ENCODE measurements around the gene ZNF197. TPM values are rescaled to one million over a fixed set of nuclear protein-coding genes. Genes with fewer than 3 reads are reported as not detected.

The ZNF197 gene
- total RNA-seq, 2 experiments from 2014 or later: 2.8 to 4.8 TPM

DNA sequence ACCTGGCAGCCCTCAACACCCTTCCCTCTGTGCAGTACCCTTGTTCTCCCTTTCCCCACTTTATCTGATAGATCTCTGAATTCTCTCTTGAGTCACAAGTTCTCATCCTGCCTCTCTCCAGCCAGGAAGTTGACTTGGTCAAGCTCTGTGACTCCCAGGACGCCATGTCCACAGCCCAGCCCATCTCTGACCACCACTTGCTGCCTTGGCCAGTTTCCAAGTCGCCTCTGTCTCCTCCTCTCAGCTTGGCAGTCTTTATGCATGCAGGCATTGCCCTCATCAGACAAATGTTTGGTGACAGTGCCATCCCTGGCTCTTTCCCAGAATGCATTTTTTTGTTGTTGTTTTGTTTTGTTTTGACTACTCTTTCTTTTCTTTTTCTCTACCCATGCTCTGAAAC is 49.4 kb downstream of the ZNF197 start:
- Histone ChIP-seq H2AFZ (ENCODE audit: low read length) (no peak overlapping the region), H3K9me3 (ENCODE audit: low read length) (0 out of 2 replicates have a peak, but pooled peaks cover 6% of the 10 kb centered on the region), H4K20me1 (ENCODE audit: insufficient read depth, low read length) (no peaks in the 10 kb centered on the region), H3K4me3 (ENCODE audit: low read depth, low read length, poor library complexity, severe bottlenecking) (no peak overlapping the region), H3K4me1 (ENCODE audit: insufficient read depth, low read length, poor library complexity, severe bottlenecking) (no peaks in the 10 kb centered on the region), H3K9me2 (ENCODE audit: insufficient read depth, low read length) (no peaks in the 10 kb centered on the region), H3K79me2 (ENCODE audit: insufficient read depth, low read depth, low read length) (no peaks in the 10 kb centered on the region), H3K4me2 (ENCODE audit: low read length) (no peak overlapping the region), H3K27ac (ENCODE audit: low read depth, low read length, poor library complexity, severe bottlenecking) (no peak overlapping the region), H3K36me3 (ENCODE audit: insufficient read depth, low read length) (no peaks in the 10 kb centered on the region)
- intact Hi-C loops (cut with micrococcal nuclease; ENCODE audit: unreplicated experiment): no loop called here
- POLR2A ChIA-PET: no interaction called here
- TF ChIP-seq, protein P1, sequence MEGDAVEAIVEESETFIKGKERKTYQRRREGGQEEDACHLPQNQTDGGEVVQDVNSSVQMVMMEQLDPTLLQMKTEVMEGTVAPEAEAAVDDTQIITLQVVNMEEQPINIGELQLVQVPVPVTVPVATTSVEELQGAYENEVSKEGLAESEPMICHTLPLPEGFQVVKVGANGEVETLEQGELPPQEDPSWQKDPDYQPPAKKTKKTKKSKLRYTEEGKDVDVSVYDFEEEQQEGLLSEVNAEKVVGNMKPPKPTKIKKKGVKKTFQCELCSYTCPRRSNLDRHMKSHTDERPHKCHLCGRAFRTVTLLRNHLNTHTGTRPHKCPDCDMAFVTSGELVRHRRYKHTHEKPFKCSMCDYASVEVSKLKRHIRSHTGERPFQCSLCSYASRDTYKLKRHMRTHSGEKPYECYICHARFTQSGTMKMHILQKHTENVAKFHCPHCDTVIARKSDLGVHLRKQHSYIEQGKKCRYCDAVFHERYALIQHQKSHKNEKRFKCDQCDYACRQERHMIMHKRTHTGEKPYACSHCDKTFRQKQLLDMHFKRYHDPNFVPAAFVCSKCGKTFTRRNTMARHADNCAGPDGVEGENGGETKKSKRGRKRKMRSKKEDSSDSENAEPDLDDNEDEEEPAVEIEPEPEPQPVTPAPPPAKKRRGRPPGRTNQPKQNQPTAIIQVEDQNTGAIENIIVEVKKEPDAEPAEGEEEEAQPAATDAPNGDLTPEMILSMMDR (conservative IDR thresholded peaks at IDR 0.05; ENCODE audit: low read length): no peak
- TF ChIP-seq EZH2phosphoT487 (IDR thresholded peaks at IDR 0.05; ENCODE audit: borderline replicate concordance, low read depth, low read length): no peak
- CTCF ChIA-PET (ENCODE audit: unreplicated experiment): no interaction called here
- no peak for DNase-seq (ENCODE audit: low spot score)
- no TSS peak for BruUV-seq (replicated peaks)

DNA sequence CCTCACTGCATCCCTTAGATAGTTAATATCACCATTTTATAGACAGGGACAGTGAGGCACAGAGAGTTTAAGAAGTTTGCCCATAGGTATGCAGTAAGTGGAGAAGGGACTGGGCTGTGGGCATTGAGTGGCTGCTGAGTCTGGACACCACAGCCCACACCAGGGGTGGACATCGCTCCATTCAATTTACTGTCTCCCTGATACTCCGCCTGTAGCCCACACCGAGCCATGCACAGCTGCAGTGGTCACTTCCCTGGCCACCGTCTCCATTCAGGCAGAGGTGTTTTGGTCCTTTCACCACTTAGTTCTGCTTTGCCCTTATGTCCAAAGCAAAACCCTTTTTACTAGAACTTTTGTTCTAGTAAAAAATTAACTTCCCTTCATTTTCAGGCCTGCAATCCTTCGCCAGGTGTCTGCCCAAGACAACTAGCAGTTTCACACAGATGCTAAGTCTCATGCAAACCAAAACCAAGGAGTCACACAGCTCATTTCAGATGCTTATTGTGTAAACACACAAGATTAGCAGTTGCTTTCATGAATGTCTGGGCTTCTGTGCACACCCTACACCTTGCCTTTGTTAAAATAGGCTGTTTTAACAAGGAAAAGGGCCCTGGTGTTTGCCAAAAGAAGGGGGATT is 53.8 kb downstream of the ZNF197 start:
- Histone ChIP-seq H3K4me2 (ENCODE audit: low read length) (no peak overlapping the region), H3K36me3 (ENCODE audit: insufficient read depth, low read length) (no peaks in the 10 kb centered on the region), H3K4me1 (ENCODE audit: insufficient read depth, low read length, poor library complexity, severe bottlenecking) (no peaks in the 10 kb centered on the region), H3K9me2 (ENCODE audit: insufficient read depth, low read length) (no peaks in the 10 kb centered on the region), H4K20me1 (ENCODE audit: insufficient read depth, low read length) (no peaks in the 10 kb centered on the region), H3K27ac (ENCODE audit: low read depth, low read length, poor library complexity, severe bottlenecking) (no peak overlapping the region), H3K4me3 (ENCODE audit: low read depth, low read length, poor library complexity, severe bottlenecking) (no peak overlapping the region), H3K9me3 (ENCODE audit: low read length) (0 out of 2 replicates have a peak, but pooled peaks cover 6% of the 10 kb centered on the region), H2AFZ (ENCODE audit: low read length) (no peak overlapping the region), H3K79me2 (ENCODE audit: insufficient read depth, low read depth, low read length) (no peaks in the 10 kb centered on the region)
- ChIA-PET CTCF (ENCODE audit: unreplicated experiment) (no interaction called here), POLR2A (no interaction called here)
- DNase-seq (ENCODE audit: low spot score): no peak
- intact Hi-C loops (cut with micrococcal nuclease; ENCODE audit: unreplicated experiment): no loop called here
- TF ChIP-seq, protein P1 (conservative IDR thresholded peaks at IDR 0.05; ENCODE audit: low read length): no peak
- TF ChIP-seq EZH2phosphoT487 (IDR thresholded peaks at IDR 0.05; ENCODE audit: borderline replicate concordance, low read depth, low read length): no peak
- no TSS peak for BruUV-seq (replicated peaks)

DNA sequence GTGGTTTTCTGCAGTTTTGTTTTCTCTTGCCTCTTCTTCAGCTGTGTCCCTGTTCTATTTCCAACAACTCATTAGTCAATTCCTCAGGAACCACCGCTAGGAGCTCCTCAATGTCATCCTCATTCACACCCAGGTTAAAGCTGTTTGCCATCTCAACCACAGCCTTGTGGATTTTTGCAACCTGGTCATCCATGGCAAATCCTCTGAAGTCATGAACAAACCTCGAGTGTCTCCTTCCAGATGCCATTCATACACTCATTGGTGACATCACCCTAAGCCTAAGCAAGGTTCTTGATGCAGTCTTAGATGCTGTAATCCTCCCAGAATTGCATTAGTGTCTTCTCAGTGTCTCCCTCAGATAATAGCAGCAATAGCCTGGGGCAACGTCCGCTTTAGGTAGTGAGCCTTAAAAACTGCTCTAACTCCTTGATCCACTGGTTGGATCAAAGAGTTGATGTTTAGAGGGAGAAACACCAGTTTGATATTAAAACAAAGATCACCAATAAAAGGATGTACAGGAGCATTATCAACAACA is 56.2 kb downstream of the ZNF197 start:
- H3K27ac ChIP-seq (ENCODE audit: low read depth, low read length, poor library complexity, severe bottlenecking): no peak overlapping the region
- 0 out of 2 replicates have a peak, but pooled peaks cover 5% of the 10 kb centered on the region for H3K36me3 ChIP-seq (ENCODE audit: insufficient read depth, low read length)
- H3K4me1 ChIP-seq (ENCODE audit: insufficient read depth, low read length, poor library complexity, severe bottlenecking): peaks cover 5% of the 10 kb centered on the region
- no TSS peak for BruUV-seq (replicated peaks)
- no peak for DNase-seq (ENCODE audit: low spot score)
- no peaks in the 10 kb centered on the region for H3K79me2 ChIP-seq (ENCODE audit: insufficient read depth, low read depth, low read length)
- H3K4me3 ChIP-seq (ENCODE audit: low read depth, low read length, poor library complexity, severe bottlenecking): no peak overlapping the region
- TF ChIP-seq, protein P1 (conservative IDR thresholded peaks at IDR 0.05; ENCODE audit: low read length): no peak
- no peak for TF ChIP-seq EZH2phosphoT487 (IDR thresholded peaks at IDR 0.05; ENCODE audit: borderline replicate concordance, low read depth, low read length)
- no peaks in the 10 kb centered on the region for H3K9me2 ChIP-seq (ENCODE audit: insufficient read depth, low read length)
- no peaks in the 10 kb centered on the region for H4K20me1 ChIP-seq (ENCODE audit: insufficient read depth, low read length)
- ChIA-PET CTCF (ENCODE audit: unreplicated experiment) (no interaction called here), POLR2A (interaction anchor here (0.5 kb wide), 1 partner anchor 208 kb away, joined by 11 read pairs; no protein-coding TSS in a partner anchor)
- intact Hi-C loops (cut with micrococcal nuclease; ENCODE audit: unreplicated experiment): no loop called here
- no peak overlapping the region for H2AFZ ChIP-seq (ENCODE audit: low read length)
- no peak overlapping the region for H3K4me2 ChIP-seq (ENCODE audit: low read length)
- peaks cover 5% of the 10 kb centered on the region; the same call in 1 of the 2 replicates for H3K9me3 ChIP-seq (ENCODE audit: low read length)

All from OCI-LY7 (cell line).